Subcutaneous adipose tissue (tissue), 4 donors: ENCODE measurements around the gene CLEC18C. TPM values are rescaled to one million over a fixed set of nuclear protein-coding genes. Genes with fewer than 3 reads are reported as not detected.

Source experiments
- small RNA-seq: library from RNA; depleted of rRNA; stranded (forward); fragments of <200 nt; gene quantifications from one replicate; pipeline ENCODE3, GENCODE V24; 2016
- total RNA-seq, 4 donors: library from RNA; depleted of rRNA; stranded (reverse); fragments of >200 nt; gene quantifications; one replicate each; pipeline ENCODE4 v1.1.0, GENCODE V29; 2016
- TF ChIP-seq, protein P1 (sequence below): fragments of 450-650 bp; IDR thresholded peaks from one replicate; pipeline ENCODE4 v1.5.1; 2016; ENCODE audit warnings: low read depth, mild to moderate bottlenecking, control low read depth, antibody characterized with exemption, moderate library complexity

Gene CLEC18C
- total RNA-seq, 4 donors from 2014 or later, result not detected

DNA sequence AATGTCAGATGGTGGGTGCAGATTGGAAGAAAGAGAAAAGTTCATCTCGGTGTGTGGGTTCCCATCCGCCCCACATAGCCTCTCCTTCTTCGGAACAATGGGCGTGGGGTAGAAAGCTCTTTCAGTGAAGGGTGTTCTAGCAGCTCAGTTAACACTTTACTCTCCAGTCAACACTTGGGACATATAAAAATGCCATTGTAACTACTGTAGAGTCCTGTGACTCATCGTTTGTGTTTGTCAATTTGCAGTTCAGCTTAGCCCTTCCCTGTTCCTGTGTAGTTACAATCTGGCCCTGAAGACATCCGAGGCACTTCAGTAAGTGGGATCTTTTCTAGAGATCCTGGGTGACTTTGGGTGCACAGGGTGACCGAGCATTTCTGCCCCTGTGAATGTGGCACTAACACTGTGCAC, 11.5 kb upstream of the CLEC18C start:
- TF ChIP-seq, protein P1, sequence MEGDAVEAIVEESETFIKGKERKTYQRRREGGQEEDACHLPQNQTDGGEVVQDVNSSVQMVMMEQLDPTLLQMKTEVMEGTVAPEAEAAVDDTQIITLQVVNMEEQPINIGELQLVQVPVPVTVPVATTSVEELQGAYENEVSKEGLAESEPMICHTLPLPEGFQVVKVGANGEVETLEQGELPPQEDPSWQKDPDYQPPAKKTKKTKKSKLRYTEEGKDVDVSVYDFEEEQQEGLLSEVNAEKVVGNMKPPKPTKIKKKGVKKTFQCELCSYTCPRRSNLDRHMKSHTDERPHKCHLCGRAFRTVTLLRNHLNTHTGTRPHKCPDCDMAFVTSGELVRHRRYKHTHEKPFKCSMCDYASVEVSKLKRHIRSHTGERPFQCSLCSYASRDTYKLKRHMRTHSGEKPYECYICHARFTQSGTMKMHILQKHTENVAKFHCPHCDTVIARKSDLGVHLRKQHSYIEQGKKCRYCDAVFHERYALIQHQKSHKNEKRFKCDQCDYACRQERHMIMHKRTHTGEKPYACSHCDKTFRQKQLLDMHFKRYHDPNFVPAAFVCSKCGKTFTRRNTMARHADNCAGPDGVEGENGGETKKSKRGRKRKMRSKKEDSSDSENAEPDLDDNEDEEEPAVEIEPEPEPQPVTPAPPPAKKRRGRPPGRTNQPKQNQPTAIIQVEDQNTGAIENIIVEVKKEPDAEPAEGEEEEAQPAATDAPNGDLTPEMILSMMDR, result no peak

DNA sequence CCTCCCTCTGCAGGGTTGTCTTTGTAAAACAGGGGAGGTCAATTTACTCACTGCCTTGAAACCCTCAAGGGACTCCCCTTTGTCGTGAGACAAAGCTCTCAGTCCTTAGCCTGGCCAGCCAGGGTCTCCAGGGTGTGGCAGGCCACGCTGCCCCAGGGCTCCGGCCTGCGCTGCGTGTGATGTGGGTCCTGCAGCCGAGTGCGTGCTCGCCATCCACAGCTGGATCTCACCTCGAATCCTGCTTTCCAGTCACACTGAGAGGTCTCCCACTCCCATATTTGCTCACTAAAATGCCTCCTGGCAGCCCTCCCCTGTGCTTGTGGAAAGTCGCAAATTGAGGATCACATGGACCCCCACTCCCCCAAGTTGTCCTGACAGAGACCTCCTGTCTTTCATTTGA, 10.0 kb upstream of the CLEC18C start:
- TF ChIP-seq, protein P1, result no peak

Small RNA genes lying within 50 kb of the gene (small RNA-seq; reads per million reads assigned to genes)
- gene AC009060.2, result not detected

Other genes starting within 250 kb of the CLEC18C start
- gene CLEC18A, start 222.5 kb upstream of the CLEC18C start, total RNA-seq, result 1 to 10 TPM in 3 of 4 donors, under 1 TPM in 1; 0.65 to 3.0 (median 1.9) TPM
- 10 to 100 TPM; 20.4 to 27.3 (median 22.5) TPM for gene PDPR, start 59.5 kb upstream of the CLEC18C start, total RNA-seq
- 10 to 100 TPM; 12.7 to 18.9 (median 16.8) TPM for gene EXOSC6, start 78.2 kb downstream of the CLEC18C start, total RNA-seq
- gene AARS1, start 115.7 kb downstream of the CLEC18C start, total RNA-seq, result 100 to 1,000 TPM in 1 of 4 donors, 10 to 100 TPM in 3; 47.9 to 114 (median 64.0) TPM
- 10 to 100 TPM; 31.9 to 55.6 (median 38.3) TPM for gene DDX19B, start 125.4 kb downstream of the CLEC18C start, total RNA-seq
- 10 to 100 TPM; 24.6 to 45.2 (median 40.3) TPM for gene DDX19A, start 173.1 kb downstream of the CLEC18C start, total RNA-seq